T-cell (primary cell): ENCODE results near the gene LDLRAD1. TPM values are rescaled to one million over a fixed set of nuclear protein-coding genes. Genes with fewer than 3 reads are reported as not detected.

Source experiments
- ATAC-seq, 4 experiments: fragments of 200-7000 bp in 3 of 4; fragments of 150-1000 bp in 1 of 4; cut with Tn5 transposase; replicated peaks in 1 of 4; 1 replicate in 3 of 4; 2 replicates in 1 of 4; pipeline ENCODE4 v1.10.0; 2021; ENCODE audit warnings: moderate library complexity in 3 of 4, mild to moderate bottlenecking in 2 of 4, moderate number of reproducible peaks in 1 of 4
- CTCF ChIA-PET, 2 donors: fragments of 300-600 bp; sonication (Branson Sonifier 250); formaldehyde crosslinking; loops; one replicate each; lab custom pipeline; 2022; ENCODE audit warnings: antibody characterized with exemption in 2 of 2; lab: Charles Lee
- POLR2A ChIA-PET, 2 donors: fragments of 300-600 bp; sonication (Branson Sonifier 250); formaldehyde crosslinking; loops; one replicate each; lab custom pipeline; 2022; ENCODE audit warnings: antibody characterized with exemption in 2 of 2; lab: Charles Lee
- DNase-seq, 35 experiments: peaks; one replicate each; pipeline versions ENCODE4 v3.0.0 to v3.0.0-alpha.2; 2013 to 2023
- H3K27ac ChIP-seq: one replicate; pipeline ENCODE4 v1.5.1; 2013; ENCODE audit warnings: low read length
- H3K27me3 ChIP-seq, 2 experiments: replicated peaks in 1 of 2; 1 replicate in 1 of 2; 2 replicates in 1 of 2; pipeline versions ENCODE4 v1.6.1 to v1.7.0; 2013; ENCODE audit warnings: low read length in 1 of 2, mixed read lengths in 1 of 2; ENCODE audit not compliant: control insufficient read depth in 2 of 2, insufficient read depth in 2 of 2; ENCODE audit errors: extremely low read depth in 1 of 2
- H3K36me3 ChIP-seq, 2 donors: 1 replicate in 1 of 2; 2 replicates in 1 of 2; pipeline versions ENCODE4 v1.6.1 to v1.7.0; 2013; ENCODE audit warnings: low read length in 1 of 2; ENCODE audit not compliant: control insufficient read depth in 2 of 2, insufficient read depth in 1 of 2; ENCODE audit errors: extremely low read depth in 1 of 2
- H3K4me1 ChIP-seq, 2 experiments: 1 replicate in 1 of 2; 2 replicates in 1 of 2; pipeline versions ENCODE4 v1.6.1 to v1.7.0; 2013; ENCODE audit warnings: low read length in 2 of 2, mixed read lengths in 1 of 2; ENCODE audit not compliant: insufficient read depth in 2 of 2, control insufficient read depth in 1 of 2; ENCODE audit errors: extremely low read depth in 1 of 2
- H3K4me3 ChIP-seq, 2 donors: 1 replicate in 1 of 2; 2 replicates in 1 of 2; pipeline versions ENCODE4 v1.5.1 to v1.7.0; 2013; ENCODE audit warnings: mild to moderate bottlenecking in 2 of 2, low read length in 1 of 2, moderate library complexity in 1 of 2; ENCODE audit not compliant: control insufficient read depth in 1 of 2; ENCODE audit errors: extremely low read depth in 1 of 2
- H3K9me3 ChIP-seq: 2 replicates; pipeline ENCODE4 v1.7.0; 2013
- H3K27ac Mint-ChIP-seq, 2 donors: one replicate each; pipeline ENCODE4 v1.8.0; 2020 to 2021; ENCODE audit warnings: mild to moderate bottlenecking in 2 of 2, mixed read lengths in 2 of 2
- H3K27me3 Mint-ChIP-seq, 2 donors: one replicate each; pipeline ENCODE4 v1.8.0; 2021 to 2022; ENCODE audit warnings: mixed read lengths in 2 of 2
- H3K36me3 Mint-ChIP-seq: one replicate; pipeline ENCODE4 v1.8.0; 2021; ENCODE audit warnings: mixed read lengths
- H3K4me1 Mint-ChIP-seq, 3 donors: one replicate each; pipeline ENCODE4 v1.8.0; 2020 to 2022; ENCODE audit warnings: mixed read lengths in 3 of 3, mild to moderate bottlenecking in 1 of 3
- H3K4me3 Mint-ChIP-seq, 3 donors: one replicate each; pipeline ENCODE4 v1.8.0; 2020 to 2022; ENCODE audit warnings: mild to moderate bottlenecking in 3 of 3, mixed read lengths in 3 of 3, moderate library complexity in 3 of 3
- H3K9me3 Mint-ChIP-seq, 3 donors: one replicate each; pipeline ENCODE4 v1.8.0; 2020 to 2022; ENCODE audit warnings: mixed read lengths in 3 of 3
- WGBS: methylation state at CpG from one replicate; pipeline ENCODE4 v1.1.5; 2013; ENCODE audit warnings: missing lambda C conversion rate; ENCODE audit not compliant: insufficient coverage; 5-methylcytosine and 5-hydroxymethylcytosine counted together
- total RNA-seq, 35 experiments: library from RNA in 6 of 35; stranded (reverse) in 6 of 35; fragments of 120-200 nt in 1 of 35; gene quantifications; one replicate each; pipeline versions ENCODE4 v1.2.1 to v1.2.4 and lab custom pipeline; 2013 to 2026

LDLRAD1 gene, protein sequence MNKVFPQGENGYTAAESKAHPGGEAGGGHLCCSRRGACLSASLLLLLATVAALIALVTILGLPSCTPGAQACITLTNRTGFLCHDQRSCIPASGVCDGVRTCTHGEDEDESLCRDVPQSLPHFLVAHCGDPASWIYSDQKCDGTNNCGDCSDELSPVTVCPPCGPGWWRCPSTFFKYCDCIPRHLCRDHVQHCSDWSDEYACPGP
- total RNA-seq: not detected
- not detected for total RNA-seq (2013)
- total RNA-seq (lab: John Stamatoyannopoulos, UW): 0 to 0.09 (median 0) reads per million in 29 experiments

GRCh38 chr1:54017979-54018378 is at the start of gene LDLRAD1:
Gene LDLRAD1, minus strand, starts transcription at chr1:54018186. Its CDS starts 74 bp downstream, at chr1:54018112.
- ATAC-seq: no peak
- Mint-ChIP-seq H3K27ac (no peak within 1 kb of the TSS), H3K9me3 (no peaks in the 10 kb centered on the region), H3K4me1 (no peaks in the 10 kb centered on the region), H3K36me3 (no peaks in the 10 kb centered on the region), H3K4me3 (no peak within 1 kb of the TSS), H3K27me3 (peaks cover 0 to 10% of the 10 kb centered on the region in 2 donors)
- WGBS: 60% methylated on average over 5 of the region's 6 CpGs
- POLR2A ChIA-PET: no interaction called here
- no peaks in the 10 kb centered on the region for H3K9me3 ChIP-seq
- no peak within 1 kb of the TSS for H3K27ac ChIP-seq
- no peak for DNase-seq
- no peaks in the 10 kb centered on the region for H3K4me1 ChIP-seq
- H3K27me3 ChIP-seq: peaks cover 0 to 22% of the 10 kb centered on the region in 2 experiments
- CTCF ChIA-PET: no interaction called here
- H3K36me3 ChIP-seq: no peaks in the 10 kb centered on the region
- H3K4me3 ChIP-seq: no peak within 1 kb of the TSS

DNA sequence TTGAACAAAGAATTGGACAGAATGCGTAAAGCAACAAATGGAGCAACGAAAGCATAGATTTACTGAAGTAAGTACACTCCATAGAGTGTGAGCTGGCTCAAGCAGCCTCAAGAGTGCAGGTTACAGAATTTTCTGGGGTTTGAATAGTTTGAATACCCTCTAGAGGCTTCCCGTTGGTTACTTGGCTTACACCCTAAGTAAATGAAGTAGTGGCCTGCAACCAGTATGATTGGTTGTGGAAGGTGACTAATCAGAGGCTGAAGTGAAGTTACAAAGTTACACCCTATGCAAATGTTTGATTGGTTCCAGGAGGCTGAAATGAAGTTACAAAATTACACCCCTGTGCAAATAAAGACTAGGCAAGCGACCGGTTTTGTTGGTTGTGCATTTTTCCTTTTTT is 46.3 kb upstream of the LDLRAD1 start:
- Mint-ChIP-seq H3K36me3 (peaks cover 14% of the 10 kb centered on the region), H3K27ac (no peak overlapping the region), H3K4me1 (peaks cover 0 to 6% (median 4%) of the 10 kb centered on the region in 3 donors), H3K27me3 (no peaks in the 10 kb centered on the region), H3K4me3 (no peak overlapping the region), H3K9me3 (no peaks in the 10 kb centered on the region)
- Histone ChIP-seq H3K9me3 (no peaks in the 10 kb centered on the region), H3K4me3 (no peak overlapping the region), H3K27me3 (no peaks in the 10 kb centered on the region), H3K27ac (no peak overlapping the region), H3K4me1 (no peaks in the 10 kb centered on the region), H3K36me3 (no peaks in the 10 kb centered on the region)
- DNase-seq (no peak), ATAC-seq (no peak)
- WGBS: 100% methylated on average over 3 of the region's 5 CpGs
- ChIA-PET CTCF (interaction anchor here in 1 of 2 donors (0.7 kb wide), 1 partner anchor 604 kb away, joined by 4 read pairs; no protein-coding TSS in a partner anchor), POLR2A (no interaction called here)

- Mint-ChIP-seq H3K4me3 (no peak overlapping the region), H3K9me3 (no peaks in the 10 kb centered on the region), H3K4me1 (peaks cover 45 to 51% (median 47%) of the 10 kb centered on the region in 3 donors), H3K36me3 (peaks cover 22% of the 10 kb centered on the region), H3K27me3 (no peaks in the 10 kb centered on the region), H3K27ac (no peak overlapping the region)
- peak overlapping the region; percentile 73 for H3K27ac ChIP-seq
- peaks cover 0 to 9% of the 10 kb centered on the region in 2 donors for H3K36me3 ChIP-seq
- peak in 2 of 35 experiments; percentile 6 to 22 for DNase-seq
- CTCF ChIA-PET: no interaction called here
- POLR2A ChIA-PET: interaction anchor here in 1 of 2 donors (0.6 kb wide), 1 partner anchor 21 kb away, joined by 6 read pairs; no protein-coding TSS in a partner anchor
- peaks cover 14 to 36% of the 10 kb centered on the region in 2 experiments for H3K4me1 ChIP-seq
- ATAC-seq: no peak
- H3K9me3 ChIP-seq: no peaks in the 10 kb centered on the region
- 14% methylated on average over 2 of the region's 5 CpGs for WGBS
- no peaks in the 10 kb centered on the region for H3K27me3 ChIP-seq
- H3K4me3 ChIP-seq: peak overlapping the region in 1 of 2 donors; percentile 91
Observed at GRCh38 chr1:54054438-54054749, 36.4 kb upstream of the LDLRAD1 start.

- Histone ChIP-seq H3K27ac (peak overlapping the region; percentile 73), H3K36me3 (peaks cover 0 to 9% of the 10 kb centered on the region in 2 donors), H3K9me3 (no peaks in the 10 kb centered on the region), H3K27me3 (no peaks in the 10 kb centered on the region), H3K4me1 (peaks cover 17 to 38% of the 10 kb centered on the region in 2 experiments), H3K4me3 (peak overlapping the region; percentile 82 to 91)
- CTCF ChIA-PET: interaction anchor here in 1 of 2 donors (0.7 kb wide), 1 partner anchor 104 kb away, joined by 4 read pairs; no protein-coding TSS in a partner anchor
- no peak overlapping the region for H3K4me3 Mint-ChIP-seq
- no peaks in the 10 kb centered on the region for H3K9me3 Mint-ChIP-seq
- ATAC-seq: no peak
- H3K36me3 Mint-ChIP-seq: peaks cover 19% of the 10 kb centered on the region
- no peaks in the 10 kb centered on the region for H3K27me3 Mint-ChIP-seq
- POLR2A ChIA-PET: interaction anchor here in 1 of 2 donors (0.6 to 1.6 kb wide), 2 partner anchors 21 to 108 kb away, joined by 6 to 9 read pairs; partner anchors contain the start of genes IFT25 and LRRC42
- peak in 3 of 35 experiments; percentile 2 to 17 (median 4) for DNase-seq
- peaks cover 47 to 54% (median 50%) of the 10 kb centered on the region in 3 donors for H3K4me1 Mint-ChIP-seq
- 7% methylated on average over 15 of the region's 21 CpGs for WGBS
- H3K27ac Mint-ChIP-seq: no peak overlapping the region
Observed at GRCh38 chr1:54053745-54054437, 35.9 kb upstream of the LDLRAD1 start.

DNA sequence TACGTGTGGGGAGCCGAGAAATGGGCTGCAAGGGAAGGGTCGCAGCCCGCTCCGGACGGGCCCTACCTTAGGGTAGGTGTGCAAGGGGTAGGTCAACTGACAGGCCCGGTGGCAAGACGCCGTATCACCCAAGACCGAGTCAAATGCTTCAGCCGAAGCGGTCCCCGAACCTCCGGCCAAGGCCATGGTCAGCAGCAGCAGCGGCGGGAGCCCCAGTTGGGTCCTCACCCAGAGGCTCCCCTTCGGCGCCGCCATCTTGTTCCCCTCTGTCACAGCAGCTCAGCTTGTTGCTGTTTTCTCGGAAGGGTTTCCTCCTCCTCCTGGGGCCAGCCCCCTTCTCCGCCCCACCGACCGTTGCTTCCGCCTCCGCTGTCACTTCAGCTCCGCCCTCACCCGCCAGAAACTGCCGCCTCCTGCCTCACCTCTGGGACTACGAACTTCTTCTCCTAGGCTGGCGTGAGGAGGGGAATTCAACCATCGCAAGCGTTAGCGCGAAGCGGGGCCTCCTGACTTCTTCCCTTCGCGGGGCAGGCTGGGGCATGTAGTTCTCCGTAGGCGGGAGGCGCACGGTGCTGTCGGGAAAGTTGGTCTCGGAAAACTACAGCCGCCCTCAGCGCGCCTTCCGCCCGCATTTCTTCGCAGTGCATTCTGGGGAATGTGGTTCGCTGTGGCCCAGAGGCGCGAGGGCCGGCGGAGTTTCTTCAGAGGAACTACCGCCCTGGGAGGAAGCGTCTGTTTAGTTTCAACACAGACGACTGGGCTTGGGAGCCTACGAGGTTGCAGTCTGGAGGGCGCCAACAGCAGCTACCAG is 35.2 kb upstream of the LDLRAD1 start, which contains the start of the genes TCEANC2 and TMEM59:
Gene TCEANC2 (plus strand): TSS at position 675 of the 811 bp plus-strand sequence. CDS start 815 bp downstream, outside the sequence.
Gene TMEM59 (minus strand): TSS at position 271 of the 811 bp plus-strand sequence. CDS start 16 bp downstream, at position 255.
- H3K9me3 ChIP-seq: no peaks in the 10 kb centered on the region
- peak within 1 kb of the TSS; percentile 91 to 99 for H3K4me3 ChIP-seq
- peak; percentile 91 to 99 (median 98) for DNase-seq
- peak within 1 kb of the TSS; percentile 73 for H3K27ac ChIP-seq
- ChIA-PET POLR2A (interaction anchor here (0.7 to 1.6 kb wide), 4 partner anchors 18 to 147 kb away, joined by 3 to 9 read pairs (median 4); partner anchors contain the start of genes CYB5RL (in 1 of the 2), IFT25 (in 1 of the 2), LRRC42 (in 1 of the 2) and MRPL37 (in 1 of the 2)), CTCF (interaction anchor here in 1 of 2 donors (0.5 to 1.0 kb wide), 5 partner anchors 10 to 712 kb away, joined by 3 to 4 read pairs (median 3); partner anchors contain the start of gene IFT25)
- Mint-ChIP-seq H3K27ac (no peak within 1 kb of the TSS), H3K27me3 (no peaks in the 10 kb centered on the region), H3K36me3 (peaks cover 16% of the 10 kb centered on the region), H3K4me1 (peaks cover 51 to 54% (median 51%) of the 10 kb centered on the region in 3 donors), H3K4me3 (no peak within 1 kb of the TSS), H3K9me3 (no peaks in the 10 kb centered on the region)
- peaks cover 0 to 7% of the 10 kb centered on the region in 2 donors for H3K36me3 ChIP-seq
- ATAC-seq: peak; percentile 91 to 95 (median 93)
- WGBS: under 1% methylated on average over 52 of the region's 59 CpGs
- H3K4me1 ChIP-seq: peaks cover 20 to 39% of the 10 kb centered on the region in 2 experiments
- H3K27me3 ChIP-seq: no peaks in the 10 kb centered on the region
